GM12892 (cell line): ENCODE measurements around the gene LILRA2.
"Not testable (repeated sequence)": the region's sequence is repeated elsewhere in the genome, so short reads cannot be mapped to it uniquely, and the experiment has no call there.

ENCODE experiments used
- POLR2A ChIP-seq: IDR thresholded peaks from 2 replicates; pipeline ENCODE4 v1.6.1; 2011; ENCODE audit warnings: low read depth, low read length, control low read depth
- POLR2AphosphoS5 ChIP-seq: IDR thresholded peaks from 2 replicates; pipeline ENCODE4 v1.6.1; 2011; ENCODE audit warnings: low read depth, low read length, control low read depth

- not testable (repeated sequence) for TF ChIP-seq POLR2A, POLR2AphosphoS5
Measured at GRCh38 chr19:54575205-54575604, 1.6 kb downstream of the LILRA2 start.
